B cell (primary cell): ENCODE results near the gene CES4A. TPM values are rescaled to one million over a fixed set of nuclear protein-coding genes. Genes with fewer than 3 reads are reported as not detected.

Source experiments
- ATAC-seq: fragments of 200-7000 bp; cut with Tn5 transposase; one replicate; pipeline ENCODE4 v1.10.0; 2021; ENCODE audit warnings: low read depth, mild to moderate bottlenecking, moderate number of reproducible peaks, moderate library complexity
- CTCF ChIA-PET: fragments of 350-600 bp; sonication (Branson Sonifier 250); formaldehyde crosslinking; loops from one replicate; lab custom pipeline; 2021; ENCODE audit warnings: antibody characterized with exemption, inconsistent platforms; lab: Charles Lee
- POLR2A ChIA-PET: fragments of 350-600 bp; sonication (Branson Sonifier 250); formaldehyde crosslinking; loops from one replicate; lab custom pipeline; 2021; ENCODE audit warnings: antibody characterized with exemption; lab: Charles Lee
- DNase-seq: peaks from one replicate; pipeline ENCODE4 v3.0.0; 2013
- H2AFZ ChIP-seq: 2 replicates; pipeline ENCODE4 v1.6.1; 2012; ENCODE audit warnings: mild to moderate bottlenecking, low read depth, low read length; ENCODE audit not compliant: insufficient read depth, poor library complexity, severe bottlenecking
- H3K27ac ChIP-seq, 2 donors: 1 replicate in 1 of 2; 2 replicates in 1 of 2; pipeline ENCODE4 v1.5.1; 2012 to 2013; ENCODE audit warnings: low read length in 2 of 2, mild to moderate bottlenecking in 2 of 2, moderate library complexity in 1 of 2
- H3K27me3 ChIP-seq, 4 experiments: fragments of 200-600 bp in 1 of 4; sonication (generic) in 1 of 4; replicated peaks in 1 of 4; 1 replicate in 2 of 4; 2 replicates in 2 of 4; pipeline versions ENCODE4 v1.6.1 to v1.7.0; 2013 to 2016; ENCODE audit warnings: low read length in 3 of 4, mild to moderate bottlenecking in 2 of 4, mixed read lengths in 1 of 4, moderate library complexity in 1 of 4; ENCODE audit not compliant: insufficient read depth in 4 of 4, control insufficient read depth in 3 of 4; ENCODE audit errors: control extremely low read depth in 1 of 4
- H3K36me3 ChIP-seq, 2 experiments: replicated peaks in 1 of 2; 1 replicate in 1 of 2; 2 replicates in 1 of 2; pipeline versions ENCODE4 v1.6.1 to v1.7.1; 2013; ENCODE audit warnings: low read length in 1 of 2; ENCODE audit not compliant: insufficient read depth in 2 of 2, control insufficient read depth in 1 of 2; ENCODE audit errors: control extremely low read depth in 1 of 2, extremely low read depth in 1 of 2
- H3K4me1 ChIP-seq, 2 donors: fragments of 200-600 bp in 1 of 2; sonication (generic) in 1 of 2; 1 replicate in 1 of 2; 2 replicates in 1 of 2; pipeline versions ENCODE4 v1.5.1 to v1.6.1; 2013 to 2017; ENCODE audit warnings: low read length in 2 of 2; ENCODE audit not compliant: control insufficient read depth in 2 of 2, insufficient read depth in 2 of 2
- H3K4me2 ChIP-seq: replicated peaks from 2 replicates; pipeline ENCODE3; 2012; ENCODE audit warnings: mild to moderate bottlenecking, low read depth, low read length; ENCODE audit not compliant: poor library complexity, severe bottlenecking
- H3K4me3 ChIP-seq, 5 experiments: fragments of 200-600 bp in 1 of 5; sonication (generic) in 1 of 5; 1 replicate in 3 of 5; 2 replicates in 2 of 5; pipeline versions ENCODE4 v1.5.1 to v1.7.0; 2011 to 2016; ENCODE audit warnings: low read length in 4 of 5, mild to moderate bottlenecking in 4 of 5, low read depth in 2 of 5, control low read depth in 1 of 5, moderate library complexity in 1 of 5; ENCODE audit not compliant: insufficient read depth in 1 of 5; ENCODE audit errors: control extremely low read depth in 1 of 5, extremely low read depth in 1 of 5
- H3K79me2 ChIP-seq: fragments of 200-600 bp; sonication (generic); one replicate; pipeline ENCODE4 v1.6.0; 2016; ENCODE audit warnings: low read length; ENCODE audit not compliant: control insufficient read depth, insufficient read depth
- H3K9ac ChIP-seq: fragments of 200-600 bp; sonication (generic); 2 replicates; pipeline ENCODE4 v1.6.1; 2017; ENCODE audit warnings: mild to moderate bottlenecking, low read length, moderate library complexity
- H3K9me3 ChIP-seq, 3 donors: one replicate each; pipeline versions ENCODE4 v1.6.1 to v1.7.1; 2013; ENCODE audit warnings: low read length in 2 of 3; ENCODE audit not compliant: control insufficient read depth in 2 of 3, insufficient read depth in 1 of 3; ENCODE audit errors: control extremely low read depth in 1 of 3
- H4K20me1 ChIP-seq: 2 replicates; pipeline ENCODE4 v1.6.0; 2012; ENCODE audit warnings: mild to moderate bottlenecking, low read length; ENCODE audit not compliant: insufficient read depth, control insufficient read depth, poor library complexity, severe bottlenecking
- H3K27ac Mint-ChIP-seq: one replicate; pipeline ENCODE4 v1.8.0; 2021; ENCODE audit warnings: mixed read lengths
- H3K27me3 Mint-ChIP-seq: one replicate; pipeline ENCODE4 v1.8.0; 2021; ENCODE audit warnings: mixed read lengths
- H3K4me1 Mint-ChIP-seq: one replicate; pipeline ENCODE4 v1.8.0; 2021; ENCODE audit warnings: mixed read lengths
- H3K4me3 Mint-ChIP-seq: one replicate; pipeline ENCODE4 v1.8.0; 2021; ENCODE audit warnings: mixed read lengths
- H3K9me3 Mint-ChIP-seq: one replicate; pipeline ENCODE4 v1.8.0; 2022; ENCODE audit warnings: mixed read lengths; ENCODE audit not compliant: insufficient read depth
- EZH2 ChIP-seq: IDR thresholded peaks from 2 replicates; pipeline ENCODE4 v1.6.1; 2012; ENCODE audit warnings: borderline replicate concordance, low read depth, mild to moderate bottlenecking, moderate library complexity, low read length; ENCODE audit not compliant: insufficient read depth, poor library complexity, severe bottlenecking
- WGBS: methylation state at CpG from one replicate; pipeline ENCODE4 v1.1.5; 2013; ENCODE audit warnings: missing lambda C conversion rate; ENCODE audit not compliant: insufficient coverage; 5-methylcytosine and 5-hydroxymethylcytosine counted together
- intact Hi-C: fragments of 100-400 bp; cut with micrococcal nuclease; formaldehyde crosslinking; loops from one replicate; pipeline ENCODE4 v1.10.0; 2022
- polyA plus RNA-seq: library from polyadenylated mRNA; depleted of rRNA; stranded (reverse); fragments of >200 nt; gene quantifications from 2 replicates; pipeline ENCODE4 v1.2.3, GENCODE V29; 2012
- total RNA-seq, 2 donors: library from RNA; stranded (reverse); fragments of 120-200 nt in 1 of 2; gene quantifications; 1 replicate in 1 of 2; 2 replicates in 1 of 2; pipeline versions ENCODE4 v1.2.3 to v1.2.4, GENCODE V29; 2013 to 2022
- TF ChIP-seq, protein P1 (sequence below): fragments of 200-600 bp; IDR thresholded peaks from one replicate; pipeline ENCODE4 v1.8.0; 2022; ENCODE audit warnings: antibody characterized with exemption, mild to moderate bottlenecking

Gene CES4A
- total and polyA plus RNA-seq, 2 donors (not counting 1 experiment from before 2014, with no cell fraction given), result 8.4 to 17.3 TPM

DNA sequence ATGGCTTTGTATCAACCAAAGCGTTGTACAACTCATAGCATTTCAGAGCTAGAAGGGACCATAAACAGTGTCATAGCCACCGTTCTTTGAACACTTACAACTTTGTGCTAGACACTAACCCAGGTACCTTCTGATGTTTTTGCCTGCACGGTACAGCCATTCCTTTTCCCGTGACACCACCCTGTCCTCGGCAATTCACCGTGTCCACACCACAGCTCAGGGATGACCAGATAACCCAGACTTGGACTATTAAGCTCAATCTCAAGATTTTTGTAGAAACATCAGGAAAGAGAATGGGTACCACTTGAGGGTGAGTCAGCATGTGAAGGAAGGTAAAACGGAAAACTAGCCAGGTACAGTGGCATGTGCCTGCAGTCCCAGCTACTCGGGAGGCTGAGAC, 30.8 kb downstream of the CES4A start:
- Mint-ChIP-seq H3K27ac (no peak overlapping the region), H3K4me1 (peaks cover 2% of the 10 kb centered on the region), H3K27me3 (peaks cover 3% of the 10 kb centered on the region), H3K4me3 (no peak overlapping the region), H3K9me3 (no peaks in the 10 kb centered on the region)
- Histone ChIP-seq H3K9me3 (no peaks in the 10 kb centered on the region), H3K27ac (no peak overlapping the region), H4K20me1 (no peaks in the 10 kb centered on the region), H3K4me2 (no peak overlapping the region), H3K36me3 (no peaks in the 10 kb centered on the region), H3K27me3 (peaks cover 0 to 7% (median 3%) of the 10 kb centered on the region in 4 experiments), H2AFZ (no peak overlapping the region), H3K4me3 (no peak overlapping the region), H3K9ac (no peak overlapping the region), H3K4me1 (peaks cover 5% of the 10 kb centered on the region in 2 donors), H3K79me2 (no peaks in the 10 kb centered on the region)
- no peak for ATAC-seq
- POLR2A ChIA-PET, result no interaction called here
- 98% methylated on average over 8 of the region's 8 CpGs for whole genome bisulfite sequencing
- TF ChIP-seq, protein P1, sequence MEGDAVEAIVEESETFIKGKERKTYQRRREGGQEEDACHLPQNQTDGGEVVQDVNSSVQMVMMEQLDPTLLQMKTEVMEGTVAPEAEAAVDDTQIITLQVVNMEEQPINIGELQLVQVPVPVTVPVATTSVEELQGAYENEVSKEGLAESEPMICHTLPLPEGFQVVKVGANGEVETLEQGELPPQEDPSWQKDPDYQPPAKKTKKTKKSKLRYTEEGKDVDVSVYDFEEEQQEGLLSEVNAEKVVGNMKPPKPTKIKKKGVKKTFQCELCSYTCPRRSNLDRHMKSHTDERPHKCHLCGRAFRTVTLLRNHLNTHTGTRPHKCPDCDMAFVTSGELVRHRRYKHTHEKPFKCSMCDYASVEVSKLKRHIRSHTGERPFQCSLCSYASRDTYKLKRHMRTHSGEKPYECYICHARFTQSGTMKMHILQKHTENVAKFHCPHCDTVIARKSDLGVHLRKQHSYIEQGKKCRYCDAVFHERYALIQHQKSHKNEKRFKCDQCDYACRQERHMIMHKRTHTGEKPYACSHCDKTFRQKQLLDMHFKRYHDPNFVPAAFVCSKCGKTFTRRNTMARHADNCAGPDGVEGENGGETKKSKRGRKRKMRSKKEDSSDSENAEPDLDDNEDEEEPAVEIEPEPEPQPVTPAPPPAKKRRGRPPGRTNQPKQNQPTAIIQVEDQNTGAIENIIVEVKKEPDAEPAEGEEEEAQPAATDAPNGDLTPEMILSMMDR, result no peak
- TF ChIP-seq EZH2, result no peak
- DNase-seq, result no peak
- CTCF ChIA-PET, result interaction anchor here (0.7 to 2.9 kb wide), 6 partner anchors 9 to 166 kb away, joined by 3 to 27 read pairs (median 14); no protein-coding TSS in a partner anchor
- intact Hi-C loops, result no loop called here

DNA sequence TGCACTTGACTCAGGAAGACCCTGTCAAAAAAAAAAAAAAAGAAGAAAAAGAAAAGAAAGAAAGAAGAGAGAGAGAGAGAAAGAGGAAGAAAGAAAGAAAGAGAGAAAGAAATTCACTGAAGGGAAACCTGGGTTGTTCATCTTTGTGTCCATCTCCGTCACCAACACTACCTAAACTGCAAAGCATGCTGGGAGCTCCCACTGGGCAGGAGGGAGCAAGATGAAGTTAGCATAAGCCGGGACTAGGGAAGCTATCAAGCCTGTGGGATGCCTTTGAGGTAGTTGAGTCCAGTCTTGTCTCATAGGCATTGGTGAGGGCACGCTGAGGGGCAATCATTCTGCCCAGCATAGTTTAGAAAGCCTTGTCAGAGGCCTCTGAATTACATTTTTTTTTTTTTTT, 32.9 kb downstream of the CES4A start:
- Mint-ChIP-seq H3K4me1 (no peaks in the 10 kb centered on the region), H3K9me3 (no peaks in the 10 kb centered on the region), H3K27ac (no peak overlapping the region), H3K27me3 (no peaks in the 10 kb centered on the region), H3K4me3 (no peak overlapping the region)
- H2AFZ ChIP-seq, result no peak overlapping the region
- TF ChIP-seq EZH2, result no peak
- TF ChIP-seq, protein P1, result no peak
- no peaks in the 10 kb centered on the region for H3K4me1 ChIP-seq
- H3K27ac ChIP-seq, result no peak overlapping the region
- H4K20me1 ChIP-seq, result no peaks in the 10 kb centered on the region
- H3K79me2 ChIP-seq, result no peaks in the 10 kb centered on the region
- H3K9me3 ChIP-seq, result no peaks in the 10 kb centered on the region
- intact Hi-C loops, result no loop called here
- ATAC-seq, result no peak
- no peak for DNase-seq
- no peaks in the 10 kb centered on the region for H3K27me3 ChIP-seq
- no peak overlapping the region for H3K4me3 ChIP-seq
- 95% methylated on average over 2 of the region's 3 CpGs for WGBS
- CTCF ChIA-PET, result interaction anchor here (0.7 to 1.4 kb wide), 4 partner anchors 9 to 244 kb away, joined by 3 to 7 read pairs (median 5); no protein-coding TSS in a partner anchor
- POLR2A ChIA-PET, result interaction anchor here (0.7 kb wide), 1 partner anchor 139 kb away, joined by 4 read pairs; no protein-coding TSS in a partner anchor
- no peak overlapping the region for H3K4me2 ChIP-seq
- H3K36me3 ChIP-seq, result no peaks in the 10 kb centered on the region
- no peak overlapping the region for H3K9ac ChIP-seq
